HG03103 (cell line): ENCODE measurements around the gene ARID2.

ENCODE experiments used
- ATAC-seq: cut with Tn5 transposase; IDR thresholded peaks from one replicate; pipeline ENCODE4 v1.9.1; 2021; ENCODE audit warnings: low read depth; ENCODE audit not compliant: unreplicated experiment

Gene ARID2

DNA sequence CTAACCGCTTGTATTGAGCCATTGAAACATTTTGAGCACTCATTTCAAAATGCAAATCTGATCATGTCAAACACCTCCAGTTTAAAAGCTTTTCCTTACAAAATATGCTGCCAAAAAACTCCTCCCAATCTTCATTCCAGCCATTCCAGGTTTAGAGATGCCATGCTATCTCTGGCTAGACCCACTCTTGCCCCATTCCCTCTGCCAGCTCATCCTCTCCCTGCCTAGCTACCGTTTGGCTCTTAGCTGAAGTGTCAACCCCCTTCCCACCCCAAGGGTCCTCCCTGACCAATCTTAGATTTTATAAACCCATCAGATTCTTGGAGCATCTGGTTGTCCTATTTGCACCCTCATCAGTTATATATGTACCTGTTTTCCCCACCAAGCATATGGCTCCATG, 185.9 kb downstream of the ARID2 start:
- ATAC-seq, result no peak

DNA sequence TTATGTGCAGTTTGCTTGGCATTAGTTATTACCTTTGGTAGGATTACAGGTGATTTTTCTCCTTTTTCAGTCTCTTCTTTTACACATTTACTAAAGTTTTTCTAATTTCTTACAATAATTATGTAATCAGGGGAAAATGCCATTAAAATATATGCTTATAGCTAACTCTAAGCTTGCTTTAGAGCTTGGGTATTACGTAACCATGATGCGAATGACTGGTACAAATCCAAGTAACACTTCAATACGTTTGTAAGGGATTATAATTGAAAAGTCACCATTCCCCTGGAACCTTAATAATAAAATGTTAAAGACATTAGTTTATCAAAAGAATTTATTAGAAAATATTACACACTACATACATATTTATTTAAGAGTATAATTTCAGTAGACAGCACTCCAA, 189.3 kb downstream of the ARID2 start:
- ATAC-seq, result no peak

DNA sequence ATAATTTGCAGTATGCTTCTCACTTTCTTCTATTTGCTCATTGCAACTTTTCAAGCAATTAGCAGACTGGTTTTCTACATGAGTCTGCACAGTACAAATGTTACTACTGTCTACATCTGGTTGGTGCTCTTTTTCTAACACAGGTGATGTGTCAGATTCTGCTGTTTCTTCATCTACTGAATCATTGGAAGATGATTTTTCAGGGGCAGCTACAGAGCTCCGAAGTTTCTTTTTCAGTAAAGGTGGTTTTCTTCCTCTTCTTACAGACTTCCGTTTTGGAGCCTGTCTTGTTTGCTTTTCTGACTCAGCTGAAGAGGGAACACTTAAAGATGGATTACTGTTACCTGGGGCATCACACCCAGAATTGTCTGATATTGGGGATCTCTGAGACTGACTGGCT, 198.8 kb downstream of the ARID2 start:
- ATAC-seq, result no peak

DNA sequence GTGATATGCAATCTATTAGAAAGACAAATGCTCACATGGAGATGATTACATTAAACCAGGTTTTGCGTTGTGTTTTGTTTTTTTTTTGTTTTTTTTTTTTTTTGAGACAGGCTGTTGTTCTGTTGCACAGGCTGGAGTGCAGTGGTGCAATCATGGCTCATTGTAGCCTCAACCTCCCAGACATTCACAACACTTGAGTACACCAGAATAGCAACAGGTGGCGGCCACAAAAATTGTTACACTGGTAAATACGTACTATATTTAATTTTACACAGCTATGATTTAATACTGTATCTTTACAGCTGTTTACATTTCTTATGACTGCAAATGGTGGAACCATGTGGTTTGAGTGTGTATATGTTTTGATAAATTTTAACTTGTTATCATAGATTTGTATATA, 200.9 kb downstream of the ARID2 start:
- no peak for ATAC-seq

DNA sequence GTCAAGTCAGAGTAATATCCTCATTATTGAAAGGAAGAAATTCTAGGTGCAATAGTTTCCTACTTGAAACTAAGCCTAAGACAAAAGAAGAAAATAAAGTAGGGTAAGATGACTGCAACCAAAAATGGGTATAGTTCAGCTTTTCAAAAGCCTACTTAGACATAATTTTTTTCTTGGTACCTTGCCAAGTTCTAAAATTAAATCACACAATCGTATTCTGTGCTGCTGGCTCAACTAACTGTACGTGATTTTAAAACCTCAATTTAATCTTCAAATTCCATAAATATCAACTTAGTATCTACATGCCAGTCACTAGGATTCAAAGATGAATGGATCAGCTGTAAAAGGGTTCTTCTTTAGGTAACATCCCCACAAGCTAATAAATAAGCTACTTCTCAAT, 204.0 kb downstream of the ARID2 start:
- ATAC-seq, result no peak

DNA sequence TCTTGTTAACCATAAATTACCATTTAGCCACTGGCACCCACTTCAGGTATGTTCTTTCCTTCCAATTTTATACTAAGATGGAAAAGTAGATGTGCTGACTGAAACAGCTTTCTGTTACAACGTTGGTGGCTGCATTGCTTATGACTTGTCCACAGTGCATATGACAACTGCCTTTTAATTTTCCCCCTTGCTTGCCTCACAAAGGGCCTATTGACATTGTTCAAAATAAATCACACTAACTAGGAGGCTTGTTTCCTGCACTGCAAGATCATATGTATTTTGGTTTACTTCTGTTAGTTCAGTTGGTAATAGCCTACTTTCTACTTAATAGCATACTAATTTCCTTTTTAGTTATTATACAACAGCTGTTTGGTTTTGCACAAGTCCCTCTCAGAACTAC, 205.4 kb downstream of the ARID2 start:
- no peak for ATAC-seq

DNA sequence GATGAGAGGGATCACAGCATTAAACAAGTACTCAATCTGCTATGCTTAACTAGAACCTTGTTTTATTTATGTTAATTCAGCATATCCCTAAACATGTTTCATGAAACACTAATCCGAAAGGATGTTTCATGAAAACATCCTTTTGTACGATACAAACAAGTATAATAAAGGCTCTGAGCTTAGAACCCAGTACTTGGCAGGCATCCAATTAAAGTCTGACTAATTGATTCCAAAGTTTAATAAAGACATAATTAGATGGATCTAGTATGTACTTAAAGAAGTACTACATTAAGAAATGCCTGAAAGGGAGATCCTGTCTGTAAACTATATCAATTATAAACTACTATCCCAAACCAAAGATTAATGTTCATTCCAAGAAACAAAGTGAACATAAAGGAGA, 209.1 kb downstream of the ARID2 start:
- no peak for ATAC-seq

DNA sequence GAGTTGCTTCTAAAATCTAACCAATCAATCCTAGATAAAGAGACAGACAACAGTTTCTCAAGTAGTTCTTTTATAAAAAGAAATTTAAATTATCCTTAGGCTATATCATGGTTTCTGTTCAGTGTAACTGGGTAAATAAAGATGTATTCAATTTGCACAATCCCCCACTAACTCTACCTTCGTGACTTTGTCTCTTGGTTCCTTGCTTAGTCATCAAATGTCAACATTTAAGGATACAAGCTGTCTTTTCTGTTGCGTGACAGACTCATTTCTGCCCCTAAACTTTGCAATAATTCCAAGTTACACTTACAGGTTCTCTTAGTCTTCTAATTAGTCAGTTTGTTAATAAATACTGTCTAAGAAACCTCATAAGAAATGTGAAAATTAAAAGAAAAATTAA, 210.3 kb downstream of the ARID2 start:
- no peak for ATAC-seq

DNA sequence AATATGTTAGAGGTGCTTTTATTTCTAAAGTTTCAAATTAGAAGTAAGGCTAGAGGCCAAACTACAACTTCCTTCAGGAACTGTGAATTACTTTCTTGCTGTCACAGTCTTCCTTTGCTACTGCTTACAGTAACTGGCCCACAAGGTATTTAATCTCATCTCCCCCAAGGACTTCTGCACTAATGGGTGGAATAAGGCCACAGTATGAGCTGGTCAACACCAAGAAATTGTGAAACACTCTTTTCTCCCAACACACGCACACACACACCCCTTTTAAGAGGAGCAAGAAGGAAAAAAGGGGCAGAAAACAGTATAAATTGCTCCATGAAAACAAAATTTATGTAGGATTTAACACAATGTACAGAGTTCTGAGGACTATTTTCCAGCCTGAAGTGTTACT, 215.3 kb downstream of the ARID2 start:
- no peak for ATAC-seq

DNA sequence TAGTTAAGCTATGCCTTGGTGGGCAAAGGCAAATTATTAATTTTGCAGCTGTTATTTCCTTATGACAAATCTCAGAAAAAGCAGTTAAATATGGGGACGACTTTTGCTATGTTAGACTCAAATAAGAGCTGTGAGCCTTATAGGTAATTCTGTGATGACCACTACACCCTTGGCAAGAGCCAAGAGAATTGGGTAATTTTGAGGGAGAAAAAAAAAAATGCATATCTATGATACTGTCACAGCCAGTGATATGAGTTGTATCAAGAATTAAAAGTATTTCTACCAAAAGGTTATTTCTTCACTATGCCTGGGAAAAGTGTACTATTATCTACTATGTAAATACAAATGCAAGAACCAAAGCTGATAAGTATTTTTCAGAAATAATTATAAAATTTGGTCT, 216.9 kb downstream of the ARID2 start:
- no peak for ATAC-seq

DNA sequence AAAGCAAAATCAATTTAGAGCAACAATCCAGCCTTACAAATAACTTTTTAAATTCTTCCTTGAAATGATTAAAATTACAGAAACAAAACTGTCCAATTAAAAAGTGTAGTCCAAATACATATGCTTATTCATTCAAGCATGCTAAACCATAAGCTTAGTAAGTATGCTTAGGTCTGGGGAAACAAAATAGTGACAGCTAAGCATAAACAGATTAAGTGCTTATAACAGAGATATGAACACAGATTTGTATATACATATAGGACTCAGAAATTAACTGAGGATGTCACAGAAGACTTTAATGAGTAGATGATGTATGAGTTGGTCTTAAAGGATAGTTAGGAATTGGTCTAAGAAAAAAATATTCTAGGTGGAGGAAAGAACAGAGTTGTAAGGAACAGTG, 219.0 kb downstream of the ARID2 start:
- no peak for ATAC-seq
